Coronary artery (tissue), 2 donors: Measurements from ENCODE around the gene OASL.

Source experiments
- DNase-seq: peaks from one replicate; pipeline ENCODE4 v3.0.0-alpha.2; 2017; ENCODE audit warnings: low spot score
- H3K27ac ChIP-seq, 2 donors: fragments of 200-600 bp; sonication (generic); one replicate each; pipeline ENCODE4 v1.5.1; 2016 to 2019
- H3K4me3 ChIP-seq: fragments of 200-600 bp; sonication (generic); 2 replicates; pipeline ENCODE4 v1.5.1; 2016; ENCODE audit warnings: mild to moderate bottlenecking, moderate library complexity
- TF ChIP-seq, protein P1 (sequence below): fragments of 200-600 bp; sonication (generic); IDR thresholded peaks from one replicate; pipeline ENCODE4 v1.5.1; 2019; ENCODE audit warnings: antibody characterized with exemption

The OASL gene

DNA sequence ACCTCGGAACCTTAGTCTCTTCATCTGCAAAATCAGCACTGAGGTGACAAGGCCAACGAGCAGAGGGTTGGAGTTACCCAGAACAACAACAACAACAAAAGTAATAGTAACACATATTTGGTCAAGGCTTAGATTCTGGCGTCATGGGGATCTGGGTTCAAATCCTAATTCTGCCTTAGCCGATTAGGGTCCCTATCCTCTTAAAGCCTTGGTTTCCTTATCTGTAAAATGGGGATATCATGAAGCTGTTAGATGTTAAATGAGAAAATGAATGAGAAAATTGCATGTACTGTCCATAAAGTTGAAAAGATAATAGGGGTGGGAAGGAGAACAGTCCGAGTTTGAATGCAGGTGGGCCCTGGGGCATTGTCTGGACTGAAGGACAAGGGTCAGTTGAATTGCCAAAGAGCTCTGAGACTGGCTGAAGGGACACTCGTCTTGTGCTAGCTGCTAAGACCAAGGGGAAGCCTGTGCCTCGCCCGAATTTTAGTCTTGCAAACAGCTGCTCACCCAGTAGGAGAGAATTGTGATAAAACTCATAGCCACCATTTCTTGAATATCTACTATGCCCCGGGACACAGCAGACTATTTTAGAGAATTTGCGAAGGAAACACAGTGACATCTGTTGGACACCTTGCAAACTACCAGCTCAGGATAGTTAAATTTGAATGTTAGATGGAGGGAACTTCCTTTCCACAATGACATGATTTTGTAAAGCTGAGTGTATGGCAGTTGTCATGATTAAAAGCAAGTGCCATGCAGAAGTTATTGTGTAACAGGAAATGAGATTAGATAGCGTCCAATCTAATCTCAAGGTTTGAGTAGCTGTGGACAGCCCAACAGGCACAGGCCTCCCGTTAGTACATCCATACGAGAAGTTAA is 67.5 kb downstream of the OASL start:
- no peak for DNase-seq
- TF ChIP-seq, protein P1, sequence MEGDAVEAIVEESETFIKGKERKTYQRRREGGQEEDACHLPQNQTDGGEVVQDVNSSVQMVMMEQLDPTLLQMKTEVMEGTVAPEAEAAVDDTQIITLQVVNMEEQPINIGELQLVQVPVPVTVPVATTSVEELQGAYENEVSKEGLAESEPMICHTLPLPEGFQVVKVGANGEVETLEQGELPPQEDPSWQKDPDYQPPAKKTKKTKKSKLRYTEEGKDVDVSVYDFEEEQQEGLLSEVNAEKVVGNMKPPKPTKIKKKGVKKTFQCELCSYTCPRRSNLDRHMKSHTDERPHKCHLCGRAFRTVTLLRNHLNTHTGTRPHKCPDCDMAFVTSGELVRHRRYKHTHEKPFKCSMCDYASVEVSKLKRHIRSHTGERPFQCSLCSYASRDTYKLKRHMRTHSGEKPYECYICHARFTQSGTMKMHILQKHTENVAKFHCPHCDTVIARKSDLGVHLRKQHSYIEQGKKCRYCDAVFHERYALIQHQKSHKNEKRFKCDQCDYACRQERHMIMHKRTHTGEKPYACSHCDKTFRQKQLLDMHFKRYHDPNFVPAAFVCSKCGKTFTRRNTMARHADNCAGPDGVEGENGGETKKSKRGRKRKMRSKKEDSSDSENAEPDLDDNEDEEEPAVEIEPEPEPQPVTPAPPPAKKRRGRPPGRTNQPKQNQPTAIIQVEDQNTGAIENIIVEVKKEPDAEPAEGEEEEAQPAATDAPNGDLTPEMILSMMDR, result peak; percentile 31
- H3K4me3 ChIP-seq, result no peak overlapping the region
- H3K27ac ChIP-seq, result no peak overlapping the region

DNA sequence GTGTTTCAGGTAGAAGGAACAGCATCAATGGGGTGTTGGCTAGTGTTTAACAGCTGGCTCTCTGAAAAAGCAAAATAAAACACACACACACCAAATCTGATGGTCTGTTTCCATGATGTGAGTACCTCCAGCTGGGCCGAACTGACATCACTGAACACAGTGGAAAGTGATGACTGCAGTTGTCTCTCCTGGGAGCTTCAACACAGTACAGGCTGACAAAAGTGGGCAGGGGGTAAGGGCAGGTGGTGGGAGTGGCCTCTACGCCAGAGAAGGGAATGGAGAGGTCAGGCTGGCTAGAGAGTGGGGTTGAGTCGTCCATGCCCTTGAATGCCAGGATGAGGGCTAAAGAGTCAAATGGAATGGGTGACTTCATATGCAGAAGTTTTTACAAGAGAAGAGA is 68.7 kb downstream of the OASL start:
- DNase-seq, result no peak
- TF ChIP-seq, protein P1, result no peak
- H3K4me3 ChIP-seq, result no peak overlapping the region
- no peak overlapping the region for H3K27ac ChIP-seq
